SK-N-DZ (cell line): Measurements from ENCODE around the gene CLTRN. TPM values are rescaled to one million over a fixed set of nuclear protein-coding genes. Genes with fewer than 3 reads are reported as not detected.
A peak's percentile ranks its signal among the peaks of the same experiment; 100 is the strongest.
"Not testable (repeated sequence)": the region's sequence is repeated elsewhere in the genome, so short reads cannot be mapped to it uniquely, and the experiment has no call there.

Source experiments
- DNase-seq: peaks from one replicate; pipeline ENCODE4 v3.0.0-alpha.2; 2015; ENCODE audit warnings: low spot score
- polyA plus RNA-seq, 2 experiments: library from polyadenylated mRNA; depleted of rRNA; stranded (reverse); fragments of >200 nt; gene quantifications; 2 replicates each; pipeline ENCODE4 v1.2.3, GENCODE V29; 2014

CLTRN gene
- polyA plus RNA-seq (2014; cell fraction: cytosol; rRNA removed), result 0.77 and 1.6 TPM in 2 replicates
- 1.6 and 2.5 TPM in 2 replicates for polyA plus RNA-seq (2014; cell fraction: nucleus; rRNA removed)

- no peak for DNase-seq
Observed at GRCh38 chrX:15664487-15665444, at the start of gene CLTRN. Gene CLTRN, minus strand, starts transcription at chrX:15664805. Its CDS starts 30 bp downstream, at chrX:15664775.

- DNase-seq, result not testable (repeated sequence)
Observed at GRCh38 chrX:15704273-15704672, 39.7 kb upstream of the CLTRN start.

GRCh38 chrX:15703809-15704208, 39.2 kb upstream of the CLTRN start:
- DNase-seq, result not testable (repeated sequence)

GRCh38 chrX:15702488-15703371, 38.1 kb upstream of the CLTRN start:
- no peak for DNase-seq

- no peak for DNase-seq
Observed at GRCh38 chrX:15696516-15696915, 31.9 kb upstream of the CLTRN start.

GRCh38 chrX:15694941-15695451, 30.4 kb upstream of the CLTRN start:
- no peak for DNase-seq

- DNase-seq, result peak; percentile 42
Observed at GRCh38 chrX:15686818-15687685, 22.4 kb upstream of the CLTRN start.

- no peak for DNase-seq
Observed at GRCh38 chrX:15683193-15683592, 18.6 kb upstream of the CLTRN start.

- no peak for DNase-seq
Observed at GRCh38 chrX:15681433-15681832, 16.8 kb upstream of the CLTRN start.

GRCh38 chrX:15680401-15680800, 15.8 kb upstream of the CLTRN start:
- no peak for DNase-seq

- DNase-seq, result no peak
Observed at GRCh38 chrX:15679246-15679645, 14.6 kb upstream of the CLTRN start.

GRCh38 chrX:15678339-15678738, 13.7 kb upstream of the CLTRN start:
- DNase-seq, result no peak

GRCh38 chrX:15676886-15677285, 12.3 kb upstream of the CLTRN start:
- no peak for DNase-seq

GRCh38 chrX:15675490-15675921, 10.9 kb upstream of the CLTRN start:
- DNase-seq, result no peak

- DNase-seq, result peak; percentile 94
Observed at GRCh38 chrX:15674841-15675489, 10.4 kb upstream of the CLTRN start.

- no peak for DNase-seq
Observed at GRCh38 chrX:15674514-15674840, 9.9 kb upstream of the CLTRN start.

- DNase-seq, result no peak
Observed at GRCh38 chrX:15673970-15674369, 9.4 kb upstream of the CLTRN start.

GRCh38 chrX:15672881-15673280, 8.3 kb upstream of the CLTRN start:
- DNase-seq, result no peak

GRCh38 chrX:15663439-15663838, 1.2 kb downstream of the CLTRN start:
- no peak for DNase-seq

- DNase-seq, result not testable (repeated sequence)
Observed at GRCh38 chrX:15654804-15655203, 9.8 kb downstream of the CLTRN start.
